ENCODE results near the gene TPCN1. TPM values are rescaled to one million over a fixed set of nuclear protein-coding genes. Genes with fewer than 3 reads are reported as not detected.

The TPCN1 gene
- total RNA-seq, 1 experiment from 2014 or later = 5.4 TPM

DNA sequence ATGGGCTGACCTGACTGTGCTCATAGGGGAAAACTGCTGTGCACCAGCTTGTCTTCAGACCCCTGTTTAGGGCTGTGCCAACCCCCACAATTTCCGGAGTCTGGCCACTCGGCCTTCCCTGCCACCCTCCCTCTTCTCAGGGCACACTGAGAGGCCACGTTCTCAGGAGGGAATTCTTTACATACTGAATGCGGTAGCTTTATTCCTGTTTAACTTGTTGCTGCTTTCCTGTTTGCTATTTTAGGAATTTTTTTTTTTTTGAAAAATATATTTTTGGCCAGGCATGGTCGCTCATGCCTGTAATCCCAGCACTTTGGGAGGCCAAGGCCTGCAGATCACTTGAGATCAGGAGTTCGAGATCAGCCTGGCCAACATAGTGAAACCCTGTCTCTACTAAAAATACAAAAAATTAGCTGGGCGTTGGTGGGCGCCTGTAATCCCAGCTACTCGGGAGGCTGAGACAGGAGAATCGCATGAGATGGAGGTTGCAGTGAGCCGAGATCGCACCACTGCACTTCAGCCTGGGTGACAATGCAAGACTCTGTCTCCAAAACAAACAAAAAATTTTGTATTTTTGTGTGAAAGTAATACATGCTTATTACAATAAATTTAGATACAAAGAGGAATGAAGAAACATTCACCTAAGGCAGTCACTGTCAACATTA, 39.5 kb downstream of the TPCN1 start:
- no peak for DNase-seq (ENCODE audit: low spot score)

DNA sequence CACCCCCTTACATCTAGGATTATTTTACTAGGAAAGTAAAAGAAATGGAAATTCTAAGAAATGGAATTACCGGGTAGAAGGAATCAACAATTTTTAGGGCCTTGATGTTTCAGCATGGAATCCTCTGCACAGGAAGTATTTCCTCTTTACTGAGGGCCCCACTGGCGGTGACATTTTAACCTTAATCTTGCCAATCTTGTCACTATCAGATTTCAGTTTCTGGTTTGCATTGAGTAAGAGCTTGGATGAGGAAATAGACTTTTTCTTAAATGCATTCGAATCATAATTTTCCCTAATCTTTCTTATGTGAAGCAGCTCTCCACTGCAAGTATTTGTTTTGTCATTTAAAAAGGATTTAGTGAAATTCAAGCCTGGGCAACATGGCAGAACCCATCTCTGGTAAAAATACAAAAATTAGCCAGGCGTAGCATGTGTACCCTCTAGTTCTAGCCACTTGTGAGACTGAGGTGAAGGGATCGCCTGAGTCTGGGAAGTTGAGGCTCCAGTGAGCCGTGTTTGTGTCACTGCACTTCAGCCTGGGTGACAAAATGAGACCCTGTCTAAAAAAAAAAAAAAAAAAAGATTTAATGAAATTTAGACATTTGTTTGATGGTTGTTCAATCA, 40.7 kb downstream of the TPCN1 start:
- DNase-seq (ENCODE audit: low spot score) = no peak

DNA sequence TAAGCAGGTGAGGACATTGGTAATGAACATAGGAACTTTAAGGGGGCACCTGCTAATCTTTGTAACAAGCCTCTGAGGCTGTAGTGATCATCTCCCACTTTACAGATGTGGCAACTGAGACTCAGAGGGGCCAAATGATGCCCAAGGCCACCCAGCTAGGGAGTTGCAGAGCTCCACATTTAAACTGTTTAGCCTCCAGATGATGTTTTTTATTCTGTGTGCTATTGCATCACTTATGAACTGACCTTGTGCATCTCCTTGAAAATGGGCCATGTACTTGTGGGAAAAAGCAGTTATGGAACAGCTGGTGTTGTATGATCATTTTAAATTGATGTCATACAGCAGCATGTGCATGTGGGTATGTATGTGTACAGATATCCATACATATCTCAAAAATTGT, 41.4 kb downstream of the TPCN1 start:
- DNase-seq (ENCODE audit: low spot score) = no peak

DNA sequence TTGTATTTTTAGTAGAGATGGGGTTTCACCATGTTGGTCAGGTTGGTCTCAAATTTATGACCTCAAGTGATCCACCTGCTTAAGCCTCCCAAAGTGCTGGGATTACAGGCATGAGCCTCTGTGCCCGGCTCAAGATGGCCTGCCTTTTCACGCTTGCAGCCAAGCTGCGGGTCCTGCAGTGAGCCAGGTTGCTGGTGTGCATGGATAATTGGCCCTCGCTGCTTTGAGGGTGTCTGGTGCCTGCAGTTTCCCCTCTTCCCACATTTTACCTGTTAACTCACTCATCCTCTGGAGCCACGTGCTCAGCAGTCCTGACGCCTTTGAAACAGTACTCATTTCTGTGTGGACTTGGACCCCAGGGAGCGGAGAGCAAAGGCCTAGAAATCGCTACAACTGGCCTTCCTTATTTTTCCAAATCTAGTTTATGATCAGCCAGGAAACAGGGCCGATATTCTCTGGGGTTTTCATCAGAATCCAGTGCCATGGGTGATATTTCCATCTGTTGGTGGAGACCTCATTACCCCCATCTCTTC, 42.2 kb downstream of the TPCN1 start:
- DNase-seq (ENCODE audit: low spot score) = no peak

DNA sequence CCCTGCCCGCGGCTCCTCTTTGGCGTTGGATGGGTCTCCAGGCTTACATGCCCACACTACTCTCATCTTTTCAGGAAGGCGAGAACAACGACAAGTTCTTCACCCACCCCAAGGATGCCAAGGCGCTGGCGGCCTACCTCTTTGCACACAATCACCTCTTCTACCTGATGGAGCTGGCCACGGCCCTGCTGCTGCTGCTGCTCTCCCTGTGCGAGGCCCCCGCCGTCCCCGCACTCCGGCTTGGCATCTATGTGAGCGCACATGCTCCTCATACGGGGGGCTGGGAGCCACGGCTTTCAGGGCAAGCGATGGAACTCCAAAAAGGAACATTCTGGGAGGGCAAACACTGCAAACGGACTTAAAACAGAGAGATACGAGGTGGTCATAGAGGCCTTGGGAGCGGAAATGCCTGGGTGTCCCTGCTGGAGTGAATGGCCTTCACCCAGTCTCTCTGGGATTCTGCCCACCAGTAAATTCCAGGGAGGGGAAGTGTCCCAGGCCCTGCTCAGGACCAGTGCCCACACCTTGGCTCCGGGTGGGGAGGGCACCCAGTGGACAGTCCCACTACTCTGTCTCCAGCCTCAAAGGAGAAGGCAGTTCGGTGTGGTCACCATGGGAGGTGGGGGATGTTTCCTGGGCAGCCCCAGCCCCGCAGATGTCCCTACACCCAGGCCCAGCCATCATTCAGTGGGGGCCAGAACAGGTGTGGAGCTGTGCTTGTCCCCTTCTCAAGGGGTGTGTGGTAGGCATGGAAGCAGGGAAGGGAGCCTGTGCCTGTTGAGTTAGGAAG, 45.0 kb downstream of the TPCN1 start:
- no peak for DNase-seq (ENCODE audit: low spot score)

DNA sequence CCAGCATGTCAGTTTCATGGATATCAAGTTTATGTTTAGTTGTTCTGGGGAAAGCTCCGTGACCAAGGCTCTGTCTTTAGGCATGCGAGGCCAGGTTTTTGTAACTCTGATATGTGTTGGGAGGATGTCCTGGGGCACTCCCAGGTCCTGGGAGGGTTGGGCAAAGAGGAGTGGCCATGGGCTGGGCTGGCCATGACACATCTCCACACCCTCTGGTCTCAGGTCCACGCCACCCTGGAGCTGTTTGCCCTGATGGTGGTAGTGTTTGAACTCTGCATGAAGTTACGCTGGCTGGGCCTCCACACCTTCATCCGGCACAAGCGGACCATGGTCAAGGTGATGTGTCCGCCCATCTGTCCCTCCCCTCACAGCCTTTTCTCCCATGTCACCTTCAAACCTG, 46.4 kb downstream of the TPCN1 start:
- DNase-seq (ENCODE audit: low spot score) = no peak

DNA sequence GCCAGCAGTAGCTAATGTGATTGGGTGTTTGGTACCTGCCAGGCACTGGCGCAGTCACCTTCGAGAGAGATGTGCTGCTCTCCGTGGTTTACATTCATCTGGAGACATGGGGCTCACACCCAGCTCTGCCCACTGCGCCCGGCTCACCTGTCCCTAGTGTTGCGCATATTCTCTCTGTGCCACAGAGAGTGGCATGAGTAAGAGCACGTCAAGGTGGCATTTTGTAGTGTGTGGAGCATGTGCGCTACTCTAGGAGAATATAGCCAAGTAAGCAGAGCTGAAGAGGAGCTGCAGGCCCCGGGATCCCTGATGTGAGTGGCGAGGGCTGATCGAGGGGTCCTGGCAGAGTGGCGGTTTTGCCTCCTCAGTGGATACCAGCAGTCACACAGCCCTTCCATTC, 46.9 kb downstream of the TPCN1 start:
- no peak for DNase-seq (ENCODE audit: low spot score)

DNA sequence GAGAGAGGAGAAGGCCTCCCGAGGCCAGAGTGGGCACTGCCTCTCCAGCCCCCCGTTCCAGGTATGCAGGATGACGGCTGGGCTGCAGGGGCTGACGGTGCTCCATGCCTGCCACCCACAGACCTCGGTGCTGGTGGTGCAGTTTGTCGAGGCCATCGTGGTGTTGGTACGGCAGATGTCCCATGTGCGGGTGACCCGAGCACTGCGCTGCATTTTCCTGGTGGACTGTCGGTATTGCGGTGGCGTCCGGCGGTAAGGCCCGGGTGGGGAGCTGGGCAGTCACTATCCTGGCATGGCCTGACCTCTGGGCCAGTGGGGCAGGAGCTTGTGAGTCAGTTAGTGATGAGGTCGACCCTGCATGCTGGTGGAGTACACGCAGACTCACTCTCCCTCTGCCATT, 47.4 kb downstream of the TPCN1 start:
- DNase-seq (ENCODE audit: low spot score) = no peak

DNA sequence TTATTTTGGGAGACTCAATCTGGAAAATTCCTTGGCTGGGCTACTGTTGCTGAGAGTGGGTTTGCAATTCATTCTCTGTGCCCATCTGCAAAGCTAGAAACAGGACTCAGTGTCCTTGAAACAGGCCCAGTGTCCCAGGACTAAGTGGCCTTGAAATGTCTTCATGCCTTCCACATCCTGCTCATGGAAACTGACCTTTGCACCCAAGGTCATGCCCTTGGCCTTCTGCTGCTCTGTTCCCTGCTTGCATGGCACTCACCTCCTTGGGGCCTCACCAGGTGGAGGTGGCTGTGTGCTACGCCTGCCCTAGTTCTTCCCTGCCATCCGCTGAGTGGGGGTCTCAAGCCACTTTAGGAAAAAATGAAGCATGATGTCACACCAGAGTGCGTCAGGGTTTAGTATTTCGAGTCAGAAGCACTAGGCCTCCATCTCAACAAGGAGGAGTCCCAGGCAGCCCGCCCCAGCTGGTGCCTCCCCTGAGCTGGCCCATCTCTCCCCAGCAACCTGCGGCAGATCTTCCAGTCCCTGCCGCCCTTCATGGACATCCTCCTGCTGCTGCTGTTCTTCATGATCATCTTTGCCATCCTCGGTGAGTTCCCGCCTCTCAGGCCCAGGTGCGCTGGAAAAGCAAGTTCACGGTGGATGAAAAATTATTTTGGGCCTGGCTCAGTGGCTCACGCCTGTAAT, 48.1 kb downstream of the TPCN1 start:
- no peak for DNase-seq (ENCODE audit: low spot score)

DNA sequence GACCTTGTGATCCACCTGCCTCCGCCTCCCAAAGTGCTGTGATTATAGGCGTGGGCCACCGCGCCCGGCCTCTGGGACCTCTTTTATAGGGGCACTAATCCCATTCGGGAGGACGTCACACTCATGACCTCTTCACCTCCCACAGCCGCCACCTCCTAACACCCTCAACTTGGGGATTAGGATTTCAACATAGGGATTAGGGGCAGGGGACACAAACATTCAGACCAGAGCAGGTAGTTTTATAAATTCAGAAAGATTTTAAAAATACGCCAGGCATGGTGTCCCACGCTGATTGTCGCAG, 49.4 kb downstream of the TPCN1 start:
- no peak for DNase-seq (ENCODE audit: low spot score)

DNA sequence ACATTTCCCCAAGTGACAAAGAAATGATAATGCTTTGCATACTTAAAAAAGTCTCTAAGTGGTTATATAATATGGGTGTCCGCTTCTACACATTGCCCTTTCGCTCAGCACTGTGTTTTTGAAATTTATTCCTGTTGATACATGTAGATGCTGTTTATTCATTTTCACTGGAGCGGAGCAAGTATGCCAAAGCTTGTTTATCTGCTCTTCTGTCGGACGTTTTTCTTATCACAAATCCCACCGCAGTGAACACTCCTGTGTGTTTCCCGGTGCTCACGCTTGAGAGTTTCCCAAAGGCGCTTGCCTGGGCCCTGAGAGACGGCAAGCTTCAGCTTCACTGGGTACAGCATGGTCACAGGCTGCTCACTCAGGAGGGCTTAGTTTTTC, 50.2 kb downstream of the TPCN1 start:
- DNase-seq (ENCODE audit: low spot score) = no peak

DNA sequence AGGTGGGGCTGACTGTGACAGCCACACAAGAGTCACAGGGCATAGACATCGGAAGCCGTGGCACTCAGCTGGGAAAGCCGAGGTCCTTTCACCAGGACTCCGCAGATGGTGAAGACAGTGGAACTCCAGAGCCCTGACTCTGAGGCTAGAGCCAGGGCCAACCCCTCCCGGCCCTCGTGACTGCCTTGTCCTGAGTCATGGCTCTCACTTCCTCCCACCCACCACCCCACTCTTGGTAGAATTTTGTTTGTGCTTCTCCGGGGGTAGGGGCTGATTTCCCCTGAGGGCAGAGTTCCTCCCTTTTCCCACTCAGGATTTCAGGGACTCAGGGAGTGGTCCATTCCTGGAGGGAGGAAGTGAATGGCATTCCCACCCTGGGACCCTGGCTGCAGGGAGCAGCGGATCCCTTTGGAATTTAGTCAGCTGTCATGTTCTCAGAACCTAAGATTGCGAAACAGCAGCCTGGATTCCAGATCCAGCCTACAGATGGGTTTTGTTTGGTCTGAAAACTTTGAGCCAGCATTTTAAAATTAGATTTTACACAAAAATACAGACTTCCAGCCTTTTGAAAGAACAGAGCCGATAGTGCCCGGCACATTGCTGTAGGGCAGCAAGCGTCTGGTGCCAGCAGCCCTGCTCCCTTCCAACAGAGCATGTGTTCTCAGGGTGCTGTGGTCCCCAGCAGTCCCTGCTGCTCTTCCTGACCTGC, 50.7 kb downstream of the TPCN1 start:
- peak; percentile 35 for DNase-seq (ENCODE audit: low spot score)

DNA sequence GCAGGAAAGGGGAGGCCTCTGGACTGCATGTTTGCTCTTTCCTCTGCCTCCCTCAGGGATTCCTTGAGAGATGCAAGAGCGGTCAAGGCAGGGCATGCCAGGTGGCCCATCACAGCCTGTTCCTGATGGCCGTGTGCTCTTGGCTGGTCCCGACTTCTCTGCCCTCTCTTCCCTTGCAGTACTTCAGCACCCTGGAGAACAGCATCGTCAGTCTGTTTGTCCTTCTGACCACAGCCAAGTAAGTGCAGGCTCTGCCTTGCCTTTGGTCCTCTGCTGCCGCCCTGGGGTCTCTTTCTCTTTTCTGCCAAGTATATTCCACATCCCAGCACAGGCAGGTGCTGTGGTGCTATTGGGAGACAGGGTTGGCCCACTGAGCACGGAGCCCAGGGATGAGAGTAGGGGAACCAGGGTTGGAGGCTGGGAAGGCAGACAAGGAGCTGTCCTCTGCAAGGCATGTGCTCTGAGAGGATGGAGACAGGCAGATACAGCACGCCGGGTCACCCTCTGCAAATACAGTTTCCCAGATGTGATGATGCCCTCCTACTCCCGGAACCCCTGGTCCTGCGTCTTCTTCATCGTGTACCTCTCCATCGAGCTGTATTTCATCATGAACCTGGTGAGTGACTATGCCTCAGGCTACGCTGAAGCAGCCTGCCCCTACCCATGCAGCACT, 51.9 kb downstream of the TPCN1 start:
- no peak for DNase-seq (ENCODE audit: low spot score)

DNA sequence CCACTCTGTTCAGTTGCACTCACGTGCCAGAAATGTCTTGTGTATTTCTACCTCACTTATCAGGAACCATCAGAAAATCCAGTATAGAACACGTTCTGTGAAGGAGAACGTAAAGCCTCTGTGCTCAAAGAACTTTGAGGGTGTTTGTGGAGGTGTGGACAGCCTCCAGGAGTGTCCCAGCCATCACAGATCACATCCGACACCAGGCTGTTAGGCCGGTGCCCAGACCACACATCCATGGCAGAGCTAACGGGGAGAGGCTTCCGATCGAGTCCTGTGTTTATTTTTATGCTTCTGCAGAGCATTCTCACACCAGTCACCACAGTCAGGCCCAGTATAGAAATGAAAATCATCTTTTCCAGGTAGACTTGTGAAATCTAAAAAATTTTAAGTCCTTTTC, 53.6 kb downstream of the TPCN1 start:
- no peak for DNase-seq (ENCODE audit: low spot score)

DNA sequence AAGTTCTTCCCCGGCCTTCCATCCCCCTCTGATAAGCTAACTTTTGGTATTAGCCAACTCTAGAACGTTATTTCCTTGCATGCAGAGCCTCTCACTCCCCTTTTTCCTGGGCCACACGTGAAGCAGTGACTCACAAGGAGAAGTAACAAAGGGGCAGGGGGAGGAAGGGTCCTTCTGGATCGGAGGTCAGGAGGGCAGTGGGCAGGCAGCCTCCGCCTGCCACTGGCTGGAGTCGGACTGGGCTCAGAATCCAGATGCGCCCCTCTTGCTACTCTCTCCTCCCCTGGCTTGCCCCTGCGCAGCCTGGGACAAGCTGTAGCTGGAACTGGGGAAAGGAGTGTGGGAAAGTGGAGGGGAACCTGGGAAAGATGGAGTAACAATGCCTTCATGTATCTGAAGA, 55.0 kb downstream of the TPCN1 start:
- DNase-seq (ENCODE audit: low spot score) = no peak

DNA sequence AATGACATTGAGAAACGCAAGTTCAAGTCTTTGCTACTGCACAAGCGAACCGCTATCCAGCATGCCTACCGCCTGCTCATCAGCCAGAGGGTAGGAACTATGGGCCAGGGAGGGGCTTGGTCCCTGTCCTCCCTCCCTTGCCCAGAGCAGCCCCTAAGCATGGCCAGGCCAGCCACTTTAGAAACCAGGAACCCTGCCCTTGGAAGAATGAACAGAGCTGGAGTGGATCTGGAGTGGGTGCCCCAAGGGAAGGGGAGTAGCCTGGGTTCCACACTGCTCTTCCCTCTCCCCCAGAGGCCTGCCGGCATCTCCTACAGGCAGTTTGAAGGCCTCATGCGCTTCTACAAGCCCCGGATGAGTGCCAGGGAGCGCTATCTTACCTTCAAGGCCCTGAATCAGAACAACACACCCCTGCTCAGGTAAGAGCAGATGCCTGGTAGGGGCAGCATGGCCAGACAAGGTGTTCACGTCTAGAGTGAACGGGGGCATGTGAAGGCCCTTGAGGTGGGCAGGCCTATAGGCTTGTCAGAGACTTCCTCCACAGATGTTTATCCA, 55.8 kb downstream of the TPCN1 start:
- no peak for DNase-seq (ENCODE audit: low spot score)

DNA sequence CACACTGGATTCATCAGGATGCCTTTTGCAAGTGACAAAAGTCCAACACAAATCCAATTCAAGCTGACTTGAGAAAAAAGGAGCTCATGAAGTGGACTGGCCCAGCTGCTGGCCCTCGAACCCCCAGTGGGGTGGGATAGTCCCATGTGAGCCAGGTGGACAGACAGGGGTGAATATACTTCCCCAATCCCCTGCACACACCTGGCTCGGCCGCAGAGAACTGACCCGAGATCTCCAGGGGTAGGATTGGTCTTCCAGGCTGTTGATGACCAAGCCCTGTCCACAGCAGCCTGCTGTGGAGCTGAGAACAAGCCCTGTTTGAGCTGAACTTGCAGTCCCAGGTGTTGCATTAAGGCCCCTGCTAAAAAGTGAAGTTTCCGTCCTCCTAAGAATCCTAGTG, 56.2 kb downstream of the TPCN1 start:
- no peak for DNase-seq (ENCODE audit: low spot score)

DNA sequence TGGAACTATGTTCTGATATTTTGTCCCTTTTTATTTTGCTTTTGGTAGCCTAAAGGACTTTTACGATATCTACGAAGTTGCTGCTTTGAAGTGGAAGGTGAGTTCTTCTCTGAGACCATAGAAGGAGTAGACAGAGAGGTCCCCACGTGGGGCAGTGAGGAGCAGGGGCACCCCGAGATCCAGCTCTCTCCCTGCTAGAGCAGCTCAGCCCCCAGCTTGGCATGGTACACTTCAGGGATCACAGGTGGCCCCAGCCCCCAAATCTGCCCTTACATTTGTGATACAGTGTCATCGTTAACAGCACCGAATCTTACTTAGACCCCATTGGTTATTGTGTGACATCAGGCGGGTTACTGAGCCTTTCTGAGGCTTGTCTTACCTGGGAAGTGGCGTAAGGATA, 56.9 kb downstream of the TPCN1 start:
- DNase-seq (ENCODE audit: low spot score) = no peak

DNA sequence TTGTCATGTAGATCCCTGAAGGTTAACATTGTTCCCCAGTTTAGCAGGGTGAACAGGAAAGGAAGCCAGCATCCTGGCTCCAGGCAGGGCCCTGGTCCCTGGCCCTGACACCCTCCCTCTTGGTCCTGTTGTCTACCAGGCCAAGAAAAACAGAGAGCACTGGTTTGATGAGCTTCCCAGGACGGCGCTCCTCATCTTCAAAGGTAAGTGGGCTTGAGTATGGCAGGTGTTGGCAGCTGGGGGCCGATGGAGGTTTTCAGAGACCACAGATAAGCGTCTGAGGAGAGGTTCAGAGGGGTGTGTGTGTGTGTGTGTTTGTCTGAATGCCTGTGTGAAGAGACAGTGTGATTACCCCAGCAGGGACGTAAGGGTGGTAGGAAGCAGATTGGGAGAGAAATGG, 57.4 kb downstream of the TPCN1 start:
- DNase-seq (ENCODE audit: low spot score) = no peak

DNA sequence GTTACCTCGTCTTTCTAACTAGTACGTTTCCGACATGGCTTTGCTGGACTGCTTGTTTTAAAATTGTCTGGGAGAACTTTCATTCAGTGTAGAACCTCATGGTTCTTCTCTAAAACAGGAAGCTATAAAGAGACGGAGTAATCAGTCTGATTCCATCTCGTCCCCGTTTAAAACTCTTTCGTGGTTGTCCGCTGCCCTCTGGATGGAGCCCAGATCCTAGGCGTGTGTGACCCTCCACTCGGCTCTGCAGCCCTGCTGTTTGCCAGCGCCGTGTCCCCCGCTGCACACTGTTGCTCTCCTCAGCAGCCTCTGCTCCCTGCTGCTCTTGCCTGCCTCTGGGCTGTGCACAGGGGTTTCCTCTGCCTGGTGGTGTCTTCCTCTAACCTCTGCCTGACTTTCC, 63.5 kb downstream of the TPCN1 start:
- no peak for DNase-seq (ENCODE audit: low spot score)
